Chondrocyte (in vitro differentiated cells): ENCODE data around the gene TIGAR. TPM values are rescaled to one million over a fixed set of nuclear protein-coding genes. Genes with fewer than 3 reads are reported as not detected.

Experiments
- DNase-seq: peaks from one replicate; pipeline ENCODE4 v3.0.0; 2021; ENCODE audit warnings: mixed read lengths, low spot score
- H3K27ac Mint-ChIP-seq: one replicate; pipeline ENCODE4 v1.8.0; 2021; ENCODE audit warnings: mild to moderate bottlenecking, moderate library complexity, mixed read lengths; ENCODE audit not compliant: unreplicated experiment
- H3K27me3 Mint-ChIP-seq: 2 replicates; pipeline ENCODE4 v1.8.0; 2021; ENCODE audit warnings: low read depth, mixed read lengths
- H3K36me3 Mint-ChIP-seq: 2 replicates; pipeline ENCODE4 v1.8.0; 2021; ENCODE audit warnings: low read depth, mixed read lengths
- H3K4me1 Mint-ChIP-seq: 2 replicates; pipeline ENCODE4 v1.8.0; 2021; ENCODE audit warnings: low read depth, mild to moderate bottlenecking, mixed read lengths
- H3K4me3 Mint-ChIP-seq: one replicate; pipeline ENCODE4 v1.8.0; 2021; ENCODE audit warnings: mild to moderate bottlenecking, moderate library complexity, mixed read lengths; ENCODE audit not compliant: unreplicated experiment
- H3K9me3 Mint-ChIP-seq: 2 replicates; pipeline ENCODE4 v1.8.0; 2021; ENCODE audit warnings: low read depth, mixed read lengths
- total RNA-seq: library from RNA; stranded (reverse); gene quantifications from 3 replicates; pipeline ENCODE4 v1.2.1, GENCODE V29; 2021
- TF ChIP-seq, protein P1 (sequence below): fragments of 200-600 bp; sonication (generic); IDR thresholded peaks from 2 replicates; pipeline ENCODE4 v1.5.0; 2021; ENCODE audit warnings: antibody characterized with exemption, mild to moderate bottlenecking, moderate library complexity

Gene TIGAR
- total RNA-seq, 1 donor from 2014 or later: 28.8 TPM

GRCh38 chr12:4292341-4293073 is 28.5 kb upstream of the TIGAR start:
- H3K9me3 Mint-ChIP-seq: no peaks in the 10 kb centered on the region
- no peak overlapping the region for H3K27ac Mint-ChIP-seq
- no peak for DNase-seq
- TF ChIP-seq, protein P1, sequence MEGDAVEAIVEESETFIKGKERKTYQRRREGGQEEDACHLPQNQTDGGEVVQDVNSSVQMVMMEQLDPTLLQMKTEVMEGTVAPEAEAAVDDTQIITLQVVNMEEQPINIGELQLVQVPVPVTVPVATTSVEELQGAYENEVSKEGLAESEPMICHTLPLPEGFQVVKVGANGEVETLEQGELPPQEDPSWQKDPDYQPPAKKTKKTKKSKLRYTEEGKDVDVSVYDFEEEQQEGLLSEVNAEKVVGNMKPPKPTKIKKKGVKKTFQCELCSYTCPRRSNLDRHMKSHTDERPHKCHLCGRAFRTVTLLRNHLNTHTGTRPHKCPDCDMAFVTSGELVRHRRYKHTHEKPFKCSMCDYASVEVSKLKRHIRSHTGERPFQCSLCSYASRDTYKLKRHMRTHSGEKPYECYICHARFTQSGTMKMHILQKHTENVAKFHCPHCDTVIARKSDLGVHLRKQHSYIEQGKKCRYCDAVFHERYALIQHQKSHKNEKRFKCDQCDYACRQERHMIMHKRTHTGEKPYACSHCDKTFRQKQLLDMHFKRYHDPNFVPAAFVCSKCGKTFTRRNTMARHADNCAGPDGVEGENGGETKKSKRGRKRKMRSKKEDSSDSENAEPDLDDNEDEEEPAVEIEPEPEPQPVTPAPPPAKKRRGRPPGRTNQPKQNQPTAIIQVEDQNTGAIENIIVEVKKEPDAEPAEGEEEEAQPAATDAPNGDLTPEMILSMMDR: no peak
- no peaks in the 10 kb centered on the region for H3K27me3 Mint-ChIP-seq
- no peaks in the 10 kb centered on the region for H3K4me1 Mint-ChIP-seq
- H3K36me3 Mint-ChIP-seq: peaks cover 43% of the 10 kb centered on the region
- H3K4me3 Mint-ChIP-seq: no peak overlapping the region

DNA sequence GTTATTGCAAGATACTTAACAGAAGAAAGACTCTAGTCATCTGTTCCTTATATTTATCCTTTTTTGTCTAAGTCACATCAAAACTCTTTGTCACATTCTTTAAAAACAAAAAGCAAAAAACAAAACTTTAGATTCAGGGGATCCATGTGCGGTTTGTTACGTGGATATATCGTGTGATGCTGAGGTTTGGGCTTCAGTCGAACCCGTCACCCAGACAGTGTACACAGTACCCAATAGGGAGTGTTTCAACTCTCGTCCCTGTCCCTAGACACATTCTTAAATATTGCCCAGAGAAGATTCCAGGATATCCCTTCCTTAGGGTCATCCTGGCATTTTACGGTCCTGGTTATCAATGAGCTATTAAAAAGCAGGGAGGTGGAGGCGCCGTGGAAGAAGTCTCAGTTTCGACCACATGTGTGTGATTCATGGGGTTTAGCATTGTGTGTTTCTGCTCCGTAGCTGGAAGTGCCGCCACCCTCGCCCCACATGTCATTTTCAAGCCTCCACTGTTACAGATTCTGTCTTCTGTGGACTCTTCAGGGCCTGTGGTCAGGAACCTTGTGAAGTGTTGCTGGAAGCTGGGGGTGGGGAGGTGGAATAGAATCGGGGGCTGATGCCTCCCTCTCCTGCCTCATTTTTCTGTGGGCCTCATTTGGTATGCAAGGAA is 27.6 kb upstream of the TIGAR start:
- no peak overlapping the region for H3K27ac Mint-ChIP-seq
- H3K36me3 Mint-ChIP-seq: peaks cover 43% of the 10 kb centered on the region
- H3K27me3 Mint-ChIP-seq: no peaks in the 10 kb centered on the region
- H3K4me3 Mint-ChIP-seq: no peak overlapping the region
- no peaks in the 10 kb centered on the region for H3K4me1 Mint-ChIP-seq
- DNase-seq: no peak
- TF ChIP-seq, protein P1: no peak
- no peaks in the 10 kb centered on the region for H3K9me3 Mint-ChIP-seq

DNA sequence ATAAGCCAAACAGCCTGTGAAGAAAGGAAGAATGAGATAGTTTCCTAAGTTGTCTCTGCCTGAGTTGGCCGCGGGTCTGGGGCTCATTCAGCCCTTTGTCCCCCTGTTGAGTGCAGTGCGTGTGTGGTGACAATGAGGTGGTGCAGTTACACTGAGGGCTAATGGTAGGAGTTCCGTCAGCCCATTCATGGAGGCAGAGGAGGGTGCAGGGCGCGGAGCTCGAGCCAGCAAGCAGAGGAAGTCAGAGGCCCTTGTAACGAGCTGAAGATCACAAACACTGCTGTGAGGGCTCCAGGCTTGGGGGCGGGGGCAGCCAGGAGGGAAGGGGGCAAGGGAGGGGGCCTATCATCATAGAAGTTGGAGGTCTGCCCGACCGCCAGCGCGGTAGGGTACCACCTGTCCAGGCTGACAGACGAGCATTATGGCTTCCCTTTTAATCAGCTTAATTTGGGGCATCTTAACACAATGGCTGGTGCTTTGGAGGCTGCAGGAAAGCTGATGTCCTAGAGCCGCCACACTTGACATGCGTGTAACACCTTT is 27.0 kb upstream of the TIGAR start:
- Mint-ChIP-seq H3K9me3 (no peaks in the 10 kb centered on the region), H3K27me3 (no peaks in the 10 kb centered on the region), H3K27ac (no peak overlapping the region), H3K36me3 (peaks cover 39% of the 10 kb centered on the region), H3K4me1 (no peaks in the 10 kb centered on the region), H3K4me3 (no peak overlapping the region)
- TF ChIP-seq, protein P1: no peak
- DNase-seq: no peak

DNA sequence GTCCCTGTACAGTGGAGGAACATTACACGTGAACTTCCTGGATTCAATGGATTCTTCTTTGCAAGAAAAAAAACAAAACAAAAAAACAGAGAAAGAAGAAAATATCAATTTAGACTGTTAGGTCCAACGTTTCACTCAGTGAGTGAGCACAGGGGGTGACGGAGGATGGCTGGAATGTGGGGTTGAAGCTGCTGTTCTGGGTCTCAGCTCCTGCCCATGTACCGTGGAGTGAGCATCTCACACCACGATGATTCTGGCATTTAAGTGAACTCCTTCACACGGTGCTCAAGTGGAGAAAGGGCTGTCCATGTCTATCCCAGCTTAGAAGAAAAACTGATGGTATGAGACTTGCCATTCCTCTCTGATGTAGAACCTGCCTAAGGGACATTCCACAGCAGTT is 24.3 kb upstream of the TIGAR start:
- TF ChIP-seq, protein P1: no peak
- H3K27me3 Mint-ChIP-seq: no peaks in the 10 kb centered on the region
- H3K4me1 Mint-ChIP-seq: no peaks in the 10 kb centered on the region
- no peak for DNase-seq
- no peak overlapping the region for H3K4me3 Mint-ChIP-seq
- H3K27ac Mint-ChIP-seq: no peak overlapping the region
- peaks cover 41% of the 10 kb centered on the region for H3K36me3 Mint-ChIP-seq
- no peaks in the 10 kb centered on the region for H3K9me3 Mint-ChIP-seq

GRCh38 chr12:4297617-4298016 is 23.4 kb upstream of the TIGAR start:
- peaks cover 47% of the 10 kb centered on the region for H3K36me3 Mint-ChIP-seq
- H3K27me3 Mint-ChIP-seq: no peaks in the 10 kb centered on the region
- no peaks in the 10 kb centered on the region for H3K9me3 Mint-ChIP-seq
- no peak overlapping the region for H3K27ac Mint-ChIP-seq
- DNase-seq: no peak
- no peak overlapping the region for H3K4me3 Mint-ChIP-seq
- no peaks in the 10 kb centered on the region for H3K4me1 Mint-ChIP-seq
- TF ChIP-seq, protein P1: no peak
